ENCODE results near the gene PRKAR1B. TPM values are rescaled to one million over a fixed set of nuclear protein-coding genes. Genes with fewer than 3 reads are reported as not detected.

Gene PRKAR1B
- total and polyA plus RNA-seq, 2 donors (not counting 1 experiment from before 2014, with no cell fraction given), result 4.5 to 8.6 TPM

DNA sequence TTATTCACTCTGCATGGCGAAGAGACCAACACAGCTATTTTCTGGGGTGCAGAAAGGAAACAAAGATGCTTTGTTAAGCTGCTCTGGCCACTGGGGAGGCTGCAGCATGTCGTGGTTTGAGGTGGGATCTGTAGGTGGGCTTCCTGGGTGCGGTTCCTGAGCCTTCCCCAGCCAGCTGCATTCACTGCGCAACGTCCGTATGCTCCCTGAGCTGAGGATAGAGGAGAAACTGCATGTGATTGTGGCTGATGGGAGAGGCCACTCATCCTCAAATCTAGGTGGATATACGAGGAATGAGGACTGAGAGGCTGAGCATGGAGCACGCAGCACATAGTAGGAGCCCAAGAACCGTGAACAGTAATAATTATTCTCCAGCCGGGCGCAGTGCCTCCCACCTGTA is 10.4 kb downstream of the PRKAR1B start:
- no peaks in the 10 kb centered on the region for H4K20me1 ChIP-seq (ENCODE audit: control insufficient read depth, insufficient read depth, low read length, poor library complexity, severe bottlenecking)
- peaks cover 5% of the 10 kb centered on the region for H3K27me3 Mint-ChIP-seq
- peaks cover 0 to 7% (median 0%) of the 10 kb centered on the region in 3 donors for H3K9me3 ChIP-seq (ENCODE audit: control extremely low read depth in 1 of 3, control insufficient read depth in 2 of 3, insufficient read depth in 1 of 3, low read length in 2 of 3)
- no peak overlapping the region for H3K27ac Mint-ChIP-seq
- H3K36me3 ChIP-seq (replicated peaks in 1 of 2; ENCODE audit: control extremely low read depth in 1 of 2, control insufficient read depth in 1 of 2, extremely low read depth in 1 of 2, insufficient read depth in 2 of 2, low read length in 1 of 2), result no peaks in the 10 kb centered on the region
- DNase-seq (no peak), ATAC-seq (ENCODE audit: low read depth) (no peak)
- TF ChIP-seq CTCF (IDR thresholded peaks at IDR 0.05) (no peak), EZH2 (IDR thresholded peaks at IDR 0.05; ENCODE audit: borderline replicate concordance, insufficient read depth, low read depth, low read length, poor library complexity, severe bottlenecking) (no peak)
- H3K27ac ChIP-seq (ENCODE audit: low read length in 2 of 2), result no peak overlapping the region
- ChIA-PET CTCF (no interaction called here), POLR2A (interaction anchor here (0.6 kb wide), 1 partner anchor 115 kb away, joined by 4 read pairs; no protein-coding TSS in a partner anchor)
- peaks cover 4 to 7% of the 10 kb centered on the region in 2 donors for H3K4me1 ChIP-seq (ENCODE audit: control insufficient read depth in 2 of 2, insufficient read depth in 2 of 2, low read length in 2 of 2)
- no peaks in the 10 kb centered on the region for H3K79me2 ChIP-seq (ENCODE audit: control insufficient read depth, insufficient read depth, low read length)
- no peak overlapping the region for H2AFZ ChIP-seq (ENCODE audit: insufficient read depth, low read depth, low read length, poor library complexity, severe bottlenecking)
- no peak overlapping the region for H3K4me3 Mint-ChIP-seq
- 92% methylated on average over 8 of the region's 11 CpGs for WGBS (ENCODE audit: insufficient coverage)
- H3K4me3 ChIP-seq (ENCODE audit: control extremely low read depth in 1 of 5, extremely low read depth in 1 of 5, insufficient read depth in 1 of 5, low read depth in 2 of 5, low read length in 4 of 5), result no peak overlapping the region
- no peak overlapping the region for H3K9ac ChIP-seq (ENCODE audit: low read length)
- H3K9me3 Mint-ChIP-seq (ENCODE audit: insufficient read depth), result no peaks in the 10 kb centered on the region
- peaks cover 0 to 5% (median 0%) of the 10 kb centered on the region in 4 experiments for H3K27me3 ChIP-seq (replicated peaks in 1 of 4; ENCODE audit: control extremely low read depth in 1 of 4, control insufficient read depth in 3 of 4, insufficient read depth in 4 of 4, low read length in 3 of 4)
- H3K4me2 ChIP-seq (replicated peaks; ENCODE audit: low read depth, low read length, poor library complexity, severe bottlenecking), result no peak overlapping the region
- peaks cover 15% of the 10 kb centered on the region for H3K4me1 Mint-ChIP-seq
- intact Hi-C loops (cut with micrococcal nuclease), result no loop called here

- intact Hi-C loops (cut with micrococcal nuclease), result no loop called here
- 91% methylated on average over 10 of the region's 10 CpGs for WGBS (ENCODE audit: insufficient coverage)
- Mint-ChIP-seq H3K27ac (no peak overlapping the region), H3K27me3 (peaks cover 5% of the 10 kb centered on the region), H3K4me1 (peaks cover 15% of the 10 kb centered on the region), H3K9me3 (ENCODE audit: insufficient read depth) (no peaks in the 10 kb centered on the region), H3K4me3 (no peak overlapping the region)
- Histone ChIP-seq H3K27ac (ENCODE audit: low read length in 2 of 2) (no peak overlapping the region), H3K27me3 (replicated peaks in 1 of 4; ENCODE audit: control extremely low read depth in 1 of 4, control insufficient read depth in 3 of 4, insufficient read depth in 4 of 4, low read length in 3 of 4) (peaks cover 0 to 5% (median 0%) of the 10 kb centered on the region in 4 experiments), H3K9ac (ENCODE audit: low read length) (no peak overlapping the region), H3K4me2 (replicated peaks; ENCODE audit: low read depth, low read length, poor library complexity, severe bottlenecking) (no peak overlapping the region), H3K4me1 (ENCODE audit: control insufficient read depth in 2 of 2, insufficient read depth in 2 of 2, low read length in 2 of 2) (peaks cover 4 to 7% of the 10 kb centered on the region in 2 donors), H3K4me3 (ENCODE audit: control extremely low read depth in 1 of 5, extremely low read depth in 1 of 5, insufficient read depth in 1 of 5, low read depth in 2 of 5, low read length in 4 of 5) (no peak overlapping the region), H2AFZ (ENCODE audit: insufficient read depth, low read depth, low read length, poor library complexity, severe bottlenecking) (no peak overlapping the region), H3K79me2 (ENCODE audit: control insufficient read depth, insufficient read depth, low read length) (no peaks in the 10 kb centered on the region), H3K9me3 (ENCODE audit: control extremely low read depth in 1 of 3, control insufficient read depth in 2 of 3, insufficient read depth in 1 of 3, low read length in 2 of 3) (peaks cover 0 to 7% (median 0%) of the 10 kb centered on the region in 3 donors), H3K36me3 (replicated peaks in 1 of 2; ENCODE audit: control extremely low read depth in 1 of 2, control insufficient read depth in 1 of 2, extremely low read depth in 1 of 2, insufficient read depth in 2 of 2, low read length in 1 of 2) (no peaks in the 10 kb centered on the region), H4K20me1 (ENCODE audit: control insufficient read depth, insufficient read depth, low read length, poor library complexity, severe bottlenecking) (no peaks in the 10 kb centered on the region)
- no peak for DNase-seq
- TF ChIP-seq EZH2 (IDR thresholded peaks at IDR 0.05; ENCODE audit: borderline replicate concordance, insufficient read depth, low read depth, low read length, poor library complexity, severe bottlenecking) (no peak), CTCF (IDR thresholded peaks at IDR 0.05) (no peak)
- ATAC-seq (ENCODE audit: low read depth), result no peak
- ChIA-PET POLR2A (interaction anchor here (0.6 kb wide), 1 partner anchor 115 kb away, joined by 4 read pairs; no protein-coding TSS in a partner anchor), CTCF (no interaction called here)
These were observed 10.9 kb downstream of the PRKAR1B start for GRCh38 chr7:716222-716621.

All from B cell (primary cell).